Activated T-helper 9 cell treated with anti-CD3 and anti-CD28 coated beads, Interleukin-2, amount 50 U/mL, for 16 hours (primary cell): ENCODE results near the gene SLC25A13.

ENCODE experiments used
- DNase-seq: peaks from one replicate; pipeline ENCODE4 v3.0.0-alpha.2; 2020; ENCODE audit warnings: low read depth

The SLC25A13 gene

GRCh38 chr7:96152706-96153105, 169.2 kb downstream of the SLC25A13 start:
- no peak for DNase-seq

GRCh38 chr7:96151889-96152288, 170.0 kb downstream of the SLC25A13 start:
- no peak for DNase-seq

GRCh38 chr7:96144260-96144526, 177.7 kb downstream of the SLC25A13 start:
- DNase-seq: no peak

- DNase-seq: no peak
Measured at GRCh38 chr7:96143495-96144259, 178.2 kb downstream of the SLC25A13 start.

GRCh38 chr7:96136600-96137239, 185.2 kb downstream of the SLC25A13 start:
- DNase-seq: no peak

GRCh38 chr7:96135241-96135640, 186.7 kb downstream of the SLC25A13 start:
- DNase-seq: no peak

GRCh38 chr7:96131525-96131924, 190.4 kb downstream of the SLC25A13 start:
- no peak for DNase-seq

- no peak for DNase-seq
Measured at GRCh38 chr7:96127746-96128145, 194.2 kb downstream of the SLC25A13 start.

GRCh38 chr7:96126382-96126781, 195.5 kb downstream of the SLC25A13 start:
- no peak for DNase-seq

GRCh38 chr7:96122746-96123145, 199.2 kb downstream of the SLC25A13 start:
- DNase-seq: no peak

GRCh38 chr7:96121752-96122151, 200.1 kb downstream of the SLC25A13 start:
- no peak for DNase-seq

GRCh38 chr7:96120445-96121225, 201.3 kb downstream of the SLC25A13 start:
- DNase-seq: no peak

GRCh38 chr7:96118449-96119001, 203.4 kb downstream of the SLC25A13 start:
- DNase-seq: no peak

- no peak for DNase-seq
Measured at GRCh38 chr7:96116173-96116572, 205.7 kb downstream of the SLC25A13 start.

- DNase-seq: no peak
Measured at GRCh38 chr7:96114190-96114589, 207.7 kb downstream of the SLC25A13 start.

- no peak for DNase-seq
Measured at GRCh38 chr7:96111405-96111804, 210.5 kb downstream of the SLC25A13 start.

GRCh38 chr7:96104984-96105383, 216.9 kb downstream of the SLC25A13 start:
- no peak for DNase-seq

- DNase-seq: no peak
Measured at GRCh38 chr7:96102096-96102811, 219.6 kb downstream of the SLC25A13 start.

GRCh38 chr7:96100737-96101136, 221.2 kb downstream of the SLC25A13 start:
- DNase-seq: no peak

- DNase-seq: no peak
Measured at GRCh38 chr7:96097835-96098234, 224.1 kb downstream of the SLC25A13 start.

- no peak for DNase-seq
Measured at GRCh38 chr7:96093435-96093834, 228.5 kb downstream of the SLC25A13 start.

- no peak for DNase-seq
Measured at GRCh38 chr7:96090756-96091155, 231.1 kb downstream of the SLC25A13 start.
